ENCODE measurements around the gene PPARA. TPM values are rescaled to one million over a fixed set of nuclear protein-coding genes. Genes with fewer than 3 reads are reported as not detected.
"Not testable (repeated sequence)": the region's sequence is repeated elsewhere in the genome, so short reads cannot be mapped to it uniquely, and the experiment has no call there.

The PPARA gene
- total and polyA plus RNA-seq, 2 experiments from 2014 or later = 4.7 to 12.6 TPM

- TF ChIP-seq REST (IDR thresholded peaks at IDR 0.05; ENCODE audit: unreplicated experiment) (no peak), JUNB (IDR thresholded peaks at IDR 0.05; ENCODE audit: unreplicated experiment) (no peak), ZNF114 (CRISPR knock-in tag; IDR thresholded peaks at IDR 0.05) (no peak), CREB1 (CRISPR knock-in tag; IDR thresholded peaks at IDR 0.05; ENCODE audit: low read depth) (no peak)
Measured at GRCh38 chr22:46137218-46137766, 13.0 kb upstream of the PPARA start (continued).

DNA sequence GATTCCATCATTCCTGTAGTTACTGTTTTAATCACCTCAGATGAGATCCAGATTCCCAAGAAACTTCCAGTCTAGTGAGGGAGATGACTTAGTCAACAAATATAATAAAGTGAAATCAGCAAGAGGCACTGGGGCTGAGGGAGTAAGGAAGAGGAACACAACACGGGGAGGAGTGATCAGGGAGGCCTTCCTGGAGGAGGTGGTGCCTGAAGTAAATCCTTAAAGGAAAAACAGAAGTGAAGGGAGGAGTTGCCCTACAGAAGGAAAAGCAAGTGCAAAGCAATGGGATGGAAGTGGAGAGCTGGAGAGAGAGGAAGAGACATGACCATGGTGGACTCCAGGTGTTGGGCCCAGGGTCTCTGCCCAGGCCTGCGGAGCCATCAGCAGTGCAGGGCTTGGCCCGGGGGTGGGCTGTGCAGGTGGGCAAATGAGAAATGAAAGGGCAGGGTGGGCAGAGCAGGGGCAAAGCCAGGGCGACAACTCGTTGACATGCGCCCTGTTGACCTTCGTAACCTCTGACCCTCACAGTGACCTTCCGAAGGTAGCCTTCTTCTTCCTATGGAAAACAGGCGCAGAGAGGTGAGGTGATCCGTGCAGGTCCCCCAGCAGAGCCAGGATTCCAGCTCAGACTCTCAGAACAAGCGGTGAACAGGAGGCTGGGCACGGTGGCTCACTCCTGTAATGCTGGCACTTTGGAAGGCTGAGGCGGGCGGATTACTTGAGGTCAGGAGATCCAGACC lies 12.1 kb upstream of the PPARA start:
- no peaks in the 10 kb centered on the region for H3K36me3 ChIP-seq (ENCODE audit: insufficient read depth)
- no peaks in the 10 kb centered on the region for H3K36me3 Mint-ChIP-seq (ENCODE audit: low read depth)
- H3K27ac ChIP-seq (ENCODE audit: low read depth) = no peak overlapping the region
- H3K4me3 ChIP-seq = no peak overlapping the region
- H3K79me2 ChIP-seq (replicated peaks; ENCODE audit: insufficient read depth) = no peaks in the 10 kb centered on the region
- H4K20me1 ChIP-seq (replicated peaks; ENCODE audit: insufficient read depth) = no peaks in the 10 kb centered on the region
- H3K9me2 ChIP-seq (ENCODE audit: insufficient read depth) = no peaks in the 10 kb centered on the region
- no peaks in the 10 kb centered on the region for H3K4me1 Mint-ChIP-seq
- no peak for ATAC-seq
- no peaks in the 10 kb centered on the region for H3F3A ChIP-seq (replicated peaks; ENCODE audit: low read depth)
- H3K27me3 Mint-ChIP-seq (ENCODE audit: insufficient read depth, low read depth, poor library complexity) = peaks cover 2% of the 10 kb centered on the region
- H3K27me3 ChIP-seq (ENCODE audit: insufficient read depth) = no peaks in the 10 kb centered on the region
- H2AFZ ChIP-seq = no peak overlapping the region
- TF ChIP-seq EZH2phosphoT487 (IDR thresholded peaks at IDR 0.05; ENCODE audit: unreplicated experiment) = no peak
- no peak for TF ChIP-seq ZNF331 (CRISPR knock-in tag; IDR thresholded peaks at IDR 0.05; ENCODE audit: low read depth)
- no peak for TF ChIP-seq REST (IDR thresholded peaks at IDR 0.05; ENCODE audit: unreplicated experiment)
- TF ChIP-seq ZNF114 (CRISPR knock-in tag; IDR thresholded peaks at IDR 0.05) = no peak
- H3K4me3 Mint-ChIP-seq = no peak overlapping the region; the same call in 2 of the 3 replicates
- H3K4me1 ChIP-seq (ENCODE audit: insufficient read depth) = no peaks in the 10 kb centered on the region
- H3K27ac Mint-ChIP-seq = no peak overlapping the region
- H3K9me3 Mint-ChIP-seq = no peaks in the 10 kb centered on the region; the same call in 2 of the 3 replicates
- H3K4me2 ChIP-seq = no peak overlapping the region
- no peak for DNase-seq (ENCODE audit: low spot score)

DNA sequence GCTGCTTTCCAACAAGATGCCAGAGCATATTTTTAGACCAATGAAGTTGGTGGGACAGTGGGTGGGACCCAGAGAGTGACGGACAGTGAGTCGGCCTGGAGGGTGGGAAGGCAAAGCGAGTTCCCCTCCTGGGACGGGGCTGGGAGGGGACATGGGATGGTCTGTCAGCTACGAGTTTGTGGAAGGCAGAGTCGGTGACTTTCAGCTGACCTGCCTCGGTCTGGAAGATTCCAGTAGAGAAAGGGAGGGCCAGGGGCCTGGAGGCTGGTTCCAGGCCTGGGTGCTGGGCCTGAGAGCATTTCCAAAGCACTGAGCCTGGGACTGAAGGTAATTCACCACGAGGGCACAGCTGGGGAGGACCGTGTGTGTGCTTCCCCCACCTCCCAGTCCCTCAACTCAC lies 10.9 kb upstream of the PPARA start:
- not testable (repeated sequence) for H3K4me3 ChIP-seq; ATAC-seq; H4K20me1 ChIP-seq (replicated peaks; ENCODE audit: insufficient read depth); H3K27me3 ChIP-seq (ENCODE audit: insufficient read depth); H2AFZ ChIP-seq; H3K9me3 Mint-ChIP-seq; H3K36me3 ChIP-seq (ENCODE audit: insufficient read depth); H3K27ac Mint-ChIP-seq; H3F3A ChIP-seq (replicated peaks; ENCODE audit: low read depth); H3K9me2 ChIP-seq (ENCODE audit: insufficient read depth); H3K4me2 ChIP-seq; H3K4me1 ChIP-seq (ENCODE audit: insufficient read depth); H3K79me2 ChIP-seq (replicated peaks; ENCODE audit: insufficient read depth); H3K27me3 Mint-ChIP-seq (ENCODE audit: insufficient read depth, low read depth, poor library complexity); H3K4me1 Mint-ChIP-seq; H3K36me3 Mint-ChIP-seq (ENCODE audit: low read depth); DNase-seq (ENCODE audit: low spot score); H3K4me3 Mint-ChIP-seq; H3K27ac ChIP-seq (ENCODE audit: low read depth)

Measured in GM23338 (cell line).